OCI-LY3 (cell line): ENCODE results near the gene SF3B1.
"Not testable (repeated sequence)": the region's sequence is repeated elsewhere in the genome, so short reads cannot be mapped to it uniquely, and the experiment has no call there.

Source experiments
- CTCF ChIP-seq: fragments of 200-600, 300-600 bp; sonication (generic); IDR thresholded peaks from 2 replicates; pipeline ENCODE4 v1.5.1; 2014; ENCODE audit warnings: antibody characterized with exemption, low read length, low read depth
- EZH2phosphoT487 ChIP-seq: fragments of 200-600 bp; shearing (Covaris generic); IDR thresholded peaks from 2 replicates; pipeline ENCODE4 v1.6.1; 2018; ENCODE audit warnings: antibody characterized with exemption, mixed run types, low read depth

GRCh38 chr2:197379918-197380309 is 54.9 kb downstream of the SF3B1 start:
- TF ChIP-seq CTCF, EZH2phosphoT487: not testable (repeated sequence)
